IPS DF 19.7 (cell line): ENCODE data around the gene DVL1.

ENCODE experiments used
- DNase-seq: peaks from one replicate; pipeline ENCODE4 v3.0.0-alpha.2; 2013; ENCODE audit warnings: low read depth, low spot score

The DVL1 gene

DNA sequence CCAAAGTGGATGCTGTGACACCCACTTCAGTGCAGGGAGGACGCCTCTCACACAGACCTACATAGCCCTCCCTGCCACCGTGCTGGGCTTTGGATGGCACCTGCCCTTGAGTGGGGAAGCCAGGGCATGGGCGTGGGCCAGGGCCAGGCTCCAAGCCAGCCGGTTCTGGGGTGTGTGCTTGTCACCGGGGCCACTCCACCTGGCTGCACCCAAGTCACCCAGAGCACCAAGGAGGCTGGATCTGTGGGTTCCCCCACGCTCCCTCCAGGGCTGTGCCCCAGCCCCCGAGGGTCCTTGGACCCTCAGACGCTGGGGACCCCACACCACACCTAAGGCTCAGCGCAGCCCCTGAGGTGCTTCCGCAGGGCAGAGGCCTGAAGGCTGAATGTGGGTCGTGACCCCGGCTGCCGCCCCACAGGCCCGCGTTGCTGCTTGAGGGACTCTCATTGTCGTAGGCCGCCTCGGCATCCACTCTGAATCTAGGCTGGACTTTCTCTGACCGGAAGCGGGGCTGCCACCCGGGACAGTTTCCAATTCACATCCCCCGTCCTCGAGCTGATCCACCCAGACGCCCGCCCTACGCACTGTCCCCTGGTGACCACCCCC lies 7.7 kb upstream of the DVL1 start:
- DNase-seq: no peak

DNA sequence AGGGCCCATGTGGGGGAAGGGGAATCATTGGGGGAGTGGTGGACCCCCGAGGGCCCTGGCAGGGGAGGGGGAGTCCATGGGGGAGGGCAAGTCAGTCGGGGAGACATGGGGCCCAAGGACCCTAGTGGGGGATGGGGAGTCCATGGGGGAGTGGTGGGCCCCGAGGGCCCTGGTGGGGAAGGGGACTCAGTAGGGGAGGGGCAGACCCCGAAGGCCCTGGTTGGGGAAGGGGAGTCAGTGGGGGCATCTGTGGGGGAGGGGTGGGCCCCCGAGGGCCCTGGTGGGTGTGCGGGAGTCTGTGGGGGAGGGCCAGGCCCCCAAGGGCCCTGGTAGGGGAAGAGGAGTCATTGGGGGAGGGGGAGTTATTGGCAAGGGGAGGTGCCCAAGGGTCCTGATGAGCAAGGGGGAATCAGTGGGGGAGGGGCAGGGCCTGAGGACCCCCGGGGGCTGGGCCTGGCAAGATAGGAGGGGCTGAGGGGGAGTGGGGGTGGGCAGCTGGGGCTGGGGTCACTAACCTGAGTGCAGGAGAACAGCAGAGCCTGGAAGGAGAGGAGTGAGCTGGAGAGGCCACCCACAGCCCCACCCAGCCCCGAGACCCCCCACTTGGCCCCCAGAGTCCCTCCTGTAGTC lies 7.1 kb upstream of the DVL1 start:
- DNase-seq: no peak

DNA sequence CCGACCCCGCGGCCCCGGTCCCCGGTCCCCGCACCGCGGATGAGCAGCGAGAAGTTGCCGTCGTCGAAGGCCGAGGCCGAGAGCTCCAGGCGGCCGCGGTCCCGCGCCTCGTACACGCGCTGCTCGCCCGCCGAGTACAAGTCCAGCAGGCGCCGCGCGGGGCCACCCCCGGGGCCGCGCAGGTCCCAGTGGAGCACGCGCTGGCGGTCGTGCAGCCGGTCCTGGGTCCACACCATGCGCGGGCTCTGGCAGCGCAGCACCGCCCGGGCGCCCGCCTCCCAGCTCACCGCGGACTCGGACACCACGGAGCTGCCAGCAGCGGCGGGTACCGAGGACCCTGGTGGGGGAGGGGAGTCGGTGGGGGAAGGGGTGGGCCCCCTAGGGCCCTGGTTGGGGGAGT lies 6.2 kb upstream of the DVL1 start:
- no peak for DNase-seq

DNA sequence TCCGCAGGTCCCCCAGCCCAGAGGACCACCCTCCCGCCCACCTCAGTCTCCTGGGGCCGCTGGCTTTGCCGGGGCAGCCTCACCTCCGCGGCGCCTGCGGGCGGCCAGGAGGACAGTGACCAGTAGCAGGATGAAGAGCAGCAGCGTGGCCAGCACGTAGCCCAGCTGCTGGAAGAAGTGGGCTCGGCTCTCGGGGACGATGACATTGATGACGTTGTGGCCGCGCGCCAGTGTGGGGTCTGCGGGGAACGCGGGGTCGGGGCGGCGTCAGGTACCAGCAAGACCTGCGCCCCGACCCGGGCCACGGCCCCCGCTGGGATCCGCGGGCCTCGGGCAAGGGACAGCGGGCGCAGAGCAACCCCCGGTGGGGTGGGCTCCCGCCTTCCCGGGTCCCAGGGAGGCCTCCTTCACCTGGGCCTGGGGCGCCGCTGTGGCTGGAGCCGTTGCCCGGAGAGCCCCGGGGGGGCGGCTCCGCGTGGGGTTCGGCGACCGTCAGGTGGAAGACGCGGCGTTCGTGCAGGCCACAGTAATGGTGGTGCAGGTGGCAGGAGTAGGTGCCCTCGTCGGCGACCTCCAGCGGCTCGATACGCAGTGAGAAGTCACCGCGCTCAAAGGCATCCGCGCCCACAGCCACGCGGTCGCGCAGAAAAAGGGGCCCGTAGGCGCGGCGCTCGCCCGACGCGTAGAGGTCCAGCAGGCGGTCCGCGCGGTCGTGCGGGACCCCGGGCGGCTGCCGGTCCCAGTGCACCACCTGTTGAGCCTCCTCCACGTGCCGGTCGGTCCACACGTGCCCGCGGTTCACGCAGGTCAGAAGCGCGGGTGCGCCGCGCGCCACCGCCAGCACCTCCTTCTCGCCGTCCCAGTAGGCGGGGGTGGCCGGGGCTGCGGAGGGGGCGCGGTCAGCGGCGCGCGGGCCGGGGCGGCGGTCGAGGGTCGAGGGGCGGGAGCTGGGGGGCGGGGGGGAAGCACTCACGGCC lies 5.3 kb upstream of the DVL1 start:
- no peak for DNase-seq

DNA sequence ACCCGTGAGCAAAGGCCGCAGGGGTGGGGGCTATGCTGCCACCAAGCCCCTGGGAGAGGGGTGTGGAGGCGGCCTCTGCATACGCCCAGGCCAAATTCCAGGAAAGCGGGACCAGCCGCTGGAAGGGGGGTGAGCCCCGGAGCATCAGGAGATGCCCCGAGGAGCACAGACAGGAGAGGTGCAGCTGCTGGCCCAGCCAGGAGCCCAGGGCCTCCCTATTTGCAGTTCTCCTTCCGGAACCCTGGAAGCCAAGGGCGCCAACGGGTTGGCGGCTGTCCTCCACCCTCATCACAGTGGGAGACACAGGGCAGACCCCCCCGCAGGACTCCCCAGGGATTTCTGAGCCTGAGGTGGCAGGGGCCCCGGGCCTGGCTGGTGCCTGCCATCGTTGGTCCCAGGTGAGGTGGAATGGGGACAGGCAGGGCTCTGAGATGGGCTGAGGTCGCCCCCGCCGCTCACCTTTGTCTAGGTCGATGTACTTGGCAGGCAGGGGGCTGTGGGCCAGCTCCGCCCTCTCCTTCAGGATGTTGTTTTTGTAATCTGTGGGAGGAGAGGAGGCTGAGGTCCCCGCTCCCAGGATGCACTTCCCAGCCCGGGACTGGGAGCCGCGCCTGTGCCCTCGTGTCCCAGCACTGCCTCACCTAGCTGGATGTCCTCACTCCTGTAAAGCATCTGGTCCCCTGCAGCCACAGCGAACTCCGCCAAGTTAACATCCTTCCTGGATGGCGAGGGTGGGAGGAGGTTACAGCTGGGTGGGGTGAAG lies 4.4 kb upstream of the DVL1 start:
- no peak for DNase-seq

DNA sequence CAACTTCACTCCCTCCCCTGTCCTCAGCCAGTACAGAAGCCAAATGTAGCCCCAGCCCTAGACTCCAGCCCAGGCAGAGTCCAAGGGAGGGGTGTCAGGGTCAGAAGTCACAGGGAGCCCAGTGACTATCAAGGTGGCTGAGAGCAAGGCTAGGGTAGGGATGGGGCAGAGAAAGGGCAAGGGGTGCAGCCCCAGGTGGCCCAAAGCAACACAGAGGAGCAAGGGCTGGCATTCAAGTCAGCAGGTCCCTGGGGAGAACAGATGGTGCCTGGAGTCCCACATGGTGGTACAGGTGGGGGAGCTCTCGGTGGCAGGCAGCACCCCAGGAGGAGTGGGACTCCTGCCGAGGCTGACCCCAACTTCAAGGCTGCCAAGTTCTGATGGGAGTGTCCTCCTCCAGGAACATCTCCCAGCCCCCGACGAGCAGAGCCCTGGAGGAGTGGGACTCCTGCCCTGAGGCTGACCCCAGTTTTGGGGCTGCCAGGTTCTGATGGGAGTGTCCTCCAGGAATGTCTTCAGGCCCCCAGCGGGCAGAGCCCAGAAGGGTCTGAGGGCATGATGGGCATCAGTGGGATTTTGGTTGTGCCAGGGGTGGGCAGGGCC lies 3.7 kb upstream of the DVL1 start:
- no peak for DNase-seq

DNA sequence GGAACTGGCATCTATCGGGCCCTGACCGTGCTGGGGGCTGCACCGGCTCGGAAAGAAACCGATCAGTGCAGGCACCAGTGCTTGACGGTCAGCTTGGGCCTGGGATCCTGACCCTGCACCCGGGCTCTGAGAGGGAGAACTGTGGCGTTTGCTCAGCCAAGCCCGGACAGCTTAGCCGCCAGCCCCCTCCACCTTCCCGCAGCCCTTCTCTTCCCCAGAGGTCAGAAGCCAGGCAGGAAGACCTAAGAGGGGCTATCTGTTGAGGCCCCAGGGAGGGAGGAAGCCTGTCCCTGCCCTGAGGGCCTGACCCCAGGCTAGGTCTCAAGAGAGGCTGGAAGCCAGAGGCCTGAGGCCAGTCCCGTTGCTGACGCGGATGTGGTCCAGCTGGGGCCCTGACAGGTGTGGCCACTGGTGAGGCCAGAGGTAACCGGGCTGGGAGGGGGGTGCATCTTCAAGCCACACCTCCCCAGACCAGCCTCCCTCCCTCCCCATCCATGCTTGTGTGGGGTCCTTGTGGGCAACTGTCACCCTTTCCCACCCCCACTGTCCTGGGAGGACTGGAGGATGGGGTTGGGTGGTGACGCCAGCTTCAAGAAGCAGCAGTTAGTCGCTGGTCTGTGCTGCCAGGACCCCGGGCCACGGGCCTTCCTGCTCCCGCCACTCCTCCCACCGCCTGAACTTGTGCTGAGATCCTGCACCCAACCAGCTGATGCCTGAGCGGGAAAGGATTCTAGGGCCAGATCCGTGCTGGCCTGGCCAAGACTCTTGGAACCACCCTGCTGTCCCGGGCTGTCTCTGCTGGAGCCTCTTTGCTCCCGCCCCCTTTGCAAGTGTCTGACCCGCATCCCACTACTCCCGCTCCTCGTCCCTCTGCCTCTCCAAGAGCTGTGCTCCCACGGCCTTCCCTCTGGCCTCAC lies 2.6 kb upstream of the DVL1 start:
- no peak for DNase-seq

DNA sequence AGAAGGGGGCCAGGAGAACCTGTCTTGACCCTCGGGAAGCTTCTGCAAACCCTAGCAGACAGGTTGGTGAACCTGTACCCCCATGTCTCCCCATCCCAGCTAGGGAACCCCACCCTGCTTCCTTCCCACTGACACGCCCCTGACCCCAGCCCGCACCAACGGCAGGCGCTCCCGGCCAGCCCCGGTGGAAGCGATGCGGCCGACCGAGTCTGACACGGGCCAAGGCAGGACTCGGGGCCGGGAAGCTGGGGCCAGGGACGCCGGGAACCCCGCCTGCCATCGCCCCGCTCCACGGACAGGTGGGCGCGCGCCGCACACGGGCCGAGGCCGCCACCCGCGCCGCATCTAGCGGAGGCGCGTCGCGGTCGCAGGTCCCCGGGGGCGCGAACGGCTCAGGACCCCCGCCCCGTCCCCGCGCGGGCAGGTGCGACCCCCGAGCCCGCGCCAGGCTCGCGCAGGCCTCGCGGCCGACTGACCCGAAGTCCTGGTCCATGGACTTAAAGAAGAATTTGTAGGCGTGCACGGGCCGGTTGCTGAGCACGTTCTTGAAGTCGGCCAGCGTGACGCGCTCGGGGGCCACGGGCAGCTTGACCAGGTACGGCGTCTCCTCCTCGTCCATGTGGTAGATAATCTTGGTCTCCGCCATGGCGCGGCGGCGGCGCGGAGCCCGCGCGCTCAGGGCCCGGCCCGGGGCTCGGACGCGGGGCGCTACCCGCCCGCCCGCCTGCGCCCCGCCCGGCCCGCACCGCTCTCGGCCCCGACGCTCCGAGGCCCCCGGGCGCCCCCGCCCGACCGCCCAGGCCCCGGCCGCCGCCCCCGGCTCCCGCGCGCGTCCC lies 580 bp downstream of the DVL1 start:
- no peak for DNase-seq

DNA sequence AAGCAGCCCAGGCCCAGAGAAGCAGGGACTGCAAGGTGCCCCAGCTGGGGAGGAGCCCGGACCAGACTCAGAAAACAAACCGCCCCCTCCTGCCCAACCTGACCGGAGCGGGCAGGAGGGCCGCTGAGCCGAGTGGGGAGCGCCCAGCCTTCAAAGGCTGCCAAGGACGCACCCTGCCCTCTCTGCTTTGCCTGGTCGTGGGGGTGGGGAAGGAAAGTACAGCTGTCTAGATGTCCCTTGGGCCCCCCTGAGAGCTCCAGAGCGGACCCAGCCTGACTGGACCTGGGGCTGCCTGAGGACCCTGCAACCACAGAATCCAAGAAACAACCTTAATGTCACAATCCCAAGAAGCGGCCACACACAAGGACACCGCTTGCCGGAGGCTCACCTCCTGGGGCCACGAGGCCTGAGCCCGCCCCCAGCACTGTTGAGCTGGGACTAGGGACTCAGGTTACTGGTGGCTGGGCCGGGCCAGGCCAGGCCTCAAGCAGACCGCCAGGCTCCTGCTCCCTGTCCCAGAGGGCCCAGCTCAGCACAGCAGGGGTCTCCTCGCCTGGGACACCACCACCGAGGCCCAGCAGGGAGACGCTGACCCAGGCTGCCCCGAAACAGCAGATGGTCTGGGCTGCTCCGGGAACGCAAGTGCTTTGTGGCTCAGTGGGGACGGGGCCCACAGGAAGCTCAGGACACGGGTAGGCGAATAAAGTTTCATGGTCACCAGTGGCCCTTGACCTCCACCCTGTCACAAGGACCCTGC lies 1.4 kb downstream of the DVL1 start:
- no peak for DNase-seq

DNA sequence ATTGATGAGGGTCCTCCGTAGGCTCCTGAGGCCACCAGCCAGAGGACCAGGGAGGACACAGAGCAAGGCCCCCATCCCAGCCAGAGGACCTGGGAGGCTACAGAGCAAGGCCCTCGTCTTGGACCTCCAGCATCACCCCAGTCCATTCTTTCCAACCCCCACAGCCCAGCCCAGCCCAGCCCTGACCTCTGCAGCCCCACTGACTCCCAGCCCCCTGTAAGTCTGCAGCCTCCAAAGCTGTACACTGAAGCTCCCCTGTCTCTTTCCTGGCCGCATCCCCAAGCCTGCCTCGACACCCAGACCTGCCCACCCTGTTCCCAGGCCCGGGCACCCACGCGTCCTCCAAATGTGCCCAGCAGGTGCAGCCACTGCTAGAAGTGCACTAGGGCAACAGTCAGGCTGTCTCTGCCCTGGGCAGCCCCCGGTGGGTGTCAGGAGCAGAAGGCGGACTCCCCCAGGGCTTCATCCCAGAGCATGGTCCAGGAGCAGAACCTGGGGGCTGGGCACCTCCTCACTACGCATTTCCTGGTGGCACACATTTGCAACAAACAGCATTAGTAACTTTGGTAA lies 2.1 kb downstream of the DVL1 start:
- DNase-seq: no peak

DNA sequence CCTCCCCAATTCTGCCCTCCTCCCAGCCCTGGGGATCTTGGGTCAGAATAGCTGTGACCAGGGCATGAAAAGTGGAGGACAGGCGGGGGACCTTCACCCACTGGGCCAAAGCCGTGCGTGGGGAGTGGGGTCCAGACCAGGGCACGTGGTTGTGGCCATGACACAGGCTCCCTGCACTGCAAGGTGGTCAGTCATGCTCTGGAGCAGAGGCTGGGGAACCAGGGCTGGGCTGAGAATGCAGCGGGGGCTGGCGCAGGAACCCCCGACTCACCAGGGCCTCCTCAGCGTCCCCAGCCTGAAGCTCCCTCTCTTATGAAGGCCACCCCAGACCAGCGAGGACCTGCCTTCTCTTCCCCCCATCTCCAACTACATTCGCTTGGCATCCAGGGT lies 2.7 kb downstream of the DVL1 start:
- no peak for DNase-seq

DNA sequence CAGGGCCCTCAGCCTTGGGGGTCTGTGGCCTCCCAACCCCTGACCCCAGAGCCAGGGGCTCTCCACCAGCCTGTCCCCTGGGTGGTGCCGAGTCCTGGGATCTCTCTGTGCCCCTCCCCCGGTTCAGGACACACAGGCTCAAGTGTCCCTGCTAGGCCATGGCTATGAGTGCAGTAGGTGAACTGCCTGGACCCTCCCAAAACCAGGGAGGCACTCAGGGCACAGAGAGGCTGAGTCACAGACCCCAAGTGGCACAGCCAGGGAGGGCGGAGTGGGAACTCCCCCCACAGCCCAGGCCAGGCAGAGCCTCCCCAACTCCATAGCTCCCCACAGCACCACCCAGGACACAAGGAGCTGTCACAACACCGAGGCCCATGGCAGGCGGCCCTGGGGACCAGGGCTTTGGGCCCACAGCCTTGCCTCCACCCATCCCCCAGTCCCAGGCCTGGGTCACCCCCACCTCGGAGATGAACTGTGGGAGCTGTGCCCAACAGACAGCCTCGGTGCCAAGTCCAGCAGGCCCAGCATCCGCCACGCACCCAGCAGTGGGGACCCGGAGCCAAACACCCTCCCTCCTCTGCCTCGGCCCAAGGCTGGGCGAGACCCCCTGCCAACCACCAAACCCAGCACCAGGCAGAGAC lies 3.2 kb downstream of the DVL1 start:
- DNase-seq: no peak

DNA sequence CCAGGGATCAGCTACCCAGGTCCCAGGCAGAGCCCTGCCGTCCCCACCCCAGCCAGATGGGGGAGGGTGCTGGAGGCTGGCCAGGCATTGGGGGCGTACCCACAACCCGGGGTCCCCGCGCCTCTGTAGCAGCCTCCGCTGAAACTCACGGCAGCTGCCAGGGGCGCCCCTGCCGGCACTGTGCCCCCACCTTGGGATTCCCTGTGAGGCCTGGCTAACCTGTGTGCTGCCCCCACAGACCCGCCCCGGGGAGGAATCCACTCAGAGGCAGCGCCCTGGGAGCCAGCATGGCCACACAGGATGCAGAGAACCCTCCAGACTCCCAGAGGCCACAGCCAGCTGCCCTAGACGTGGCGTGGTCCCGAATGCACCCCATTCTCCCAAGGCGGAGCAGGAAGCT lies 3.8 kb downstream of the DVL1 start:
- no peak for DNase-seq

DNA sequence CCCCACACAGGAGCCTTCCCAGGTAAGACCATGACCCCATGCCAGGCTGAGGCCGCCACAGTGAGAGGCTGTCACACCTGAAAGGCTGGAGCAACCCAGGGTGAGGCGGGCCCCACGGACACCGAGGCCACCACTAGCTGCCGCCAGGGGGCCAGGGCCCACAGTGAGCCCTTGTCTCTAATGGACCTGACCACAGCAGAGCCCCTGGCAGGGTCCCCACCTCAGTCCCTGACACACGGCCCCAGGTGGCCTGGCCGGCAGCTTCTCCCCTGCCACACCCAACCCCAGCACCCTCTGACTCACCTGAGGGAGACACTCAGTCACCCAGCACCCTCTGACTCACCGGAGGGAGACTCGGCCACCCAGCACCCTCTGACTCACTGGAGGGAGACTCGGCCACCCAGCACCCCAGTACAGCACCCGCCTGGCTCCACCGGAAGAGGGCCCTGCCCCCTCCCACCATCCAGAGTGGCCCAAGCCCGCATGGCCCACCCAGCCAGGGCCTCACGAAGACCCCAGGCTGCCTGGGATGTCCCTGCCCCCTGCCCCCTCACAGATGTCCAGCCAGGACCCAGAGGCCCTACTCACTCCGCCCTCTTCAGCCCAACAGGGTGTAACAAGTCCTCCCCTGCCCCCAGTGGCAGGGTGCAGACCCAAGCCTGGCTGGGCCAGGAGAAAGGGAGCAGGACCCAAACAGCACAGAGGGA lies 4.4 kb downstream of the DVL1 start:
- no peak for DNase-seq

DNA sequence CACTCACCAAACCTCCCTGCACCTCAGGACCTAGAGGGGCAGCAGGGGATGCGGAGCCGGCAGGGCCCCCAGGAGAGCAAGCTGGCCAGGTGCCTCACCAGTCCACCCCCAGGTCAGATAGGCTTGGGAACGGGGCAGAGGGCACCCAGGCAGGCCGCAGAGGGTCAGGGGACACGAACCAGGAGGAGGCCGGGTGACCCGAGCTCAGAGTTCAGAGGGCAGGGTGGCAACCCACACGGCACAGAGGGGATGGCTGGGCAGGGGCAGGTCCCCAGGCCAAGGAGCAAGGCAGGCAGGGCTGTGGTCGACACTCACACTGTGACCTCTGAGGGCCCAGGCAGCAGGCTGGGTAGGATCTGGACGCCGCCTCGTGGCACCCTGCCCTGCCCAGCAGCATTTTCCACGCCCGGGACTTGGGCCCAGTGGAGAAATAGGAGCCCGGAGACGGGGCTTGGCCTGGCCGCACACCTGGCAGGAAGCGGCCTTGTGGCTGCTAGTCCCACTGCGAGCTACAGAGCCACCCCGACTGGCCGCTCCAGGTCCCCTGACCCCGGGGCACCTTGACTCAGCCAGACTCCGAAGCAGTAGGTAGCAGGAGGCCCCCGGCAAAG lies 5.3 kb downstream of the DVL1 start:
- DNase-seq: no peak

DNA sequence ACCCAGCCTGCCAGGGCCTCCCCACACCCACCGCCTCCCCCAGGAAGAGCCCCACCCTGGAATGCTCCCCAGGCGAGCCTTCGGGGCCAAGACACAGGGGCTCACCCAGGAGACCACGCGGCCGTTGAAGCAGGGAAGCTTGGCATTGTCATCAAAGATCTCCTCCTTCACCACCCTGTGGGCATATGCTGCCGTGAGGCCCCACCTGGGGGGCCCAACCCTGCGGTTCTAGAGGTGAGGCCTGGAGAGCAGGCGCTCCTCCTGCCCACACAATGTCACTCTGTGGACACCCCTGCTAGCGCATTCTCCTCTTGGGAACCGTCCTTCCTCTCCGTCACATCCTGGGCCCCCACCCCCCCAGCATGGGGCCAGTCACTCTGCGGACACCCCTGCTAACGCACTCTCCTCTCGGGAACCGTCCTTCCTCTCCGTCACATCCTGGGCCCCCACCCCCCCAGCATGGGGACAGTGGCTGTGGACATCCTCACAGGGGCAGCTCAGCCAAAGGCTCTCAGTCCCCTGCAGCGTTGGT lies 6.6 kb downstream of the DVL1 start:
- DNase-seq: no peak
